ENCODE data around the gene EID1.

Gene EID1

DNA sequence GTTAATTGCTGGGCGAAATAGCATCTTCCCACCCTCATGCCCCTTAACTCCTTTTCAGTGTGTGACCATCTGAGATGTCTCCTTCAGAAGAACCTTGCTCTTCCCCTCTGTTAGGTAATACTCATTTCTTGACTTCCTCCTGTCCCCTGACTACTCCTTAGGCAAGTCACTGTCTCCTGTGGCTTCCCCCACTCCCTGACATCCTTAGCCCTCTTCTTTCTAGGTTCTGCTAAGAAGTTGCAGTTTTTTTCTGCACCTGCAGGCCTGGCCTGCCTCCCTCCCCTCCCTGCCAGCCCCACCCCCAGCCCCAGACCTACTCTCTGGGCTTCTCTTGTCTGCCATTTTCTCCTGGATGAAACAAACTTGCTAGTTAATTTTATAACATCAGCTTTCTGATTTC is 15.2 kb upstream of the EID1 start:
- Histone ChIP-seq H3K14ac (ENCODE audit: low read length) (no peak overlapping the region), H2BK120ac (ENCODE audit: low read depth, low read length) (no peak overlapping the region), H2BK15ac (ENCODE audit: low read length) (no peak overlapping the region), H3K79me1 (ENCODE audit: low read depth, low read length) (no peaks in the 10 kb centered on the region), H3K4me2 (ENCODE audit: insufficient read depth, low read length, poor library complexity, severe bottlenecking) (no peak overlapping the region), H3K4me3 (ENCODE audit: low read length in 2 of 2) (no peak overlapping the region), H3K9me3 (replicated peaks in 1 of 2; ENCODE audit: control insufficient read depth in 2 of 2, insufficient read depth in 1 of 2, low read depth in 1 of 2, low read length in 2 of 2) (no peaks in the 10 kb centered on the region), H3K36me3 (replicated peaks in 1 of 2; ENCODE audit: control insufficient read depth in 2 of 2, insufficient read depth in 2 of 2, low read length in 2 of 2) (no peaks in the 10 kb centered on the region), H3K18ac (ENCODE audit: low read length) (no peak overlapping the region), H4K8ac (ENCODE audit: low read depth, low read length) (no peak overlapping the region), H3K23ac (ENCODE audit: low read depth, low read length, poor library complexity) (no peak overlapping the region), H3K27ac (replicated peaks; ENCODE audit: low read length) (no peak overlapping the region), H2BK5ac (ENCODE audit: low read length) (no peak overlapping the region), H2BK12ac (ENCODE audit: low read length) (no peak overlapping the region), H3K4ac (ENCODE audit: low read length) (no peak overlapping the region), H2AFZ (ENCODE audit: low read length) (peak overlapping the region; percentile 77), H2AK5ac (ENCODE audit: low read depth, low read length) (no peak overlapping the region), H3K9ac (ENCODE audit: low read depth, low read length, poor library complexity) (no peak overlapping the region), H3K4me1 (ENCODE audit: control insufficient read depth in 2 of 2, insufficient read depth in 1 of 2, low read depth in 1 of 2, low read length in 2 of 2) (peaks cover 6 to 9% of the 10 kb centered on the region in 2 donors), H4K91ac (ENCODE audit: low read depth, low read length, poor library complexity) (no peak overlapping the region), H3K27me3 (ENCODE audit: control insufficient read depth in 3 of 3, insufficient read depth in 3 of 3, low read depth in 1 of 3, low read length in 3 of 3) (no peaks in the 10 kb centered on the region)
- DNase-seq (ENCODE audit: low spot score), result no peak
- no CpG with 5 or more reads among the region's 1 CpG for WGBS, 2 donors (ENCODE audit: extremely low coverage in 2 of 2, insufficient read length in 2 of 2, insufficient replicate concordance in 1 of 2)

GRCh38 chr15:48865370-48866079 is 12.4 kb upstream of the EID1 start:
- DNase-seq (ENCODE audit: low spot score), result no peak
- H3K23ac ChIP-seq (ENCODE audit: low read depth, low read length, poor library complexity), result no peak overlapping the region
- H3K27ac ChIP-seq (replicated peaks; ENCODE audit: low read length), result no peak overlapping the region
- H2AFZ ChIP-seq (ENCODE audit: low read length), result peak overlapping the region; percentile 41
- no peak overlapping the region for H2BK5ac ChIP-seq (ENCODE audit: low read length)
- H3K9me3 ChIP-seq (replicated peaks in 1 of 2; ENCODE audit: control insufficient read depth in 2 of 2, insufficient read depth in 1 of 2, low read depth in 1 of 2, low read length in 2 of 2), result no peaks in the 10 kb centered on the region
- no peak overlapping the region for H3K18ac ChIP-seq (ENCODE audit: low read length)
- no peaks in the 10 kb centered on the region for H3K27me3 ChIP-seq (ENCODE audit: control insufficient read depth in 3 of 3, insufficient read depth in 3 of 3, low read depth in 1 of 3, low read length in 3 of 3)
- H3K36me3 ChIP-seq (replicated peaks in 1 of 2; ENCODE audit: control insufficient read depth in 2 of 2, insufficient read depth in 2 of 2, low read length in 2 of 2), result no peaks in the 10 kb centered on the region
- H4K8ac ChIP-seq (ENCODE audit: low read depth, low read length), result no peak overlapping the region
- H2BK15ac ChIP-seq (ENCODE audit: low read length), result no peak overlapping the region
- H3K4me1 ChIP-seq (ENCODE audit: control insufficient read depth in 2 of 2, insufficient read depth in 1 of 2, low read depth in 1 of 2, low read length in 2 of 2), result peaks cover 7 to 9% of the 10 kb centered on the region in 2 donors
- no peak overlapping the region for H3K4me2 ChIP-seq (ENCODE audit: insufficient read depth, low read length, poor library complexity, severe bottlenecking)
- no peak overlapping the region for H2BK12ac ChIP-seq (ENCODE audit: low read length)
- no peaks in the 10 kb centered on the region for H3K79me1 ChIP-seq (ENCODE audit: low read depth, low read length)
- no peak overlapping the region for H2AK5ac ChIP-seq (ENCODE audit: low read depth, low read length)
- whole genome bisulfite sequencing, 2 donors (ENCODE audit: extremely low coverage in 2 of 2, insufficient read length in 2 of 2, insufficient replicate concordance in 1 of 2), result no CpG with 5 or more reads among the region's 3 CpGs
- no peak overlapping the region for H3K4me3 ChIP-seq (ENCODE audit: low read length in 2 of 2)
- H4K91ac ChIP-seq (ENCODE audit: low read depth, low read length, poor library complexity), result no peak overlapping the region
- no peak overlapping the region for H3K9ac ChIP-seq (ENCODE audit: low read depth, low read length, poor library complexity)
- H2BK120ac ChIP-seq (ENCODE audit: low read depth, low read length), result no peak overlapping the region
- no peak overlapping the region for H3K14ac ChIP-seq (ENCODE audit: low read length)
- no peak overlapping the region for H3K4ac ChIP-seq (ENCODE audit: low read length)

DNA sequence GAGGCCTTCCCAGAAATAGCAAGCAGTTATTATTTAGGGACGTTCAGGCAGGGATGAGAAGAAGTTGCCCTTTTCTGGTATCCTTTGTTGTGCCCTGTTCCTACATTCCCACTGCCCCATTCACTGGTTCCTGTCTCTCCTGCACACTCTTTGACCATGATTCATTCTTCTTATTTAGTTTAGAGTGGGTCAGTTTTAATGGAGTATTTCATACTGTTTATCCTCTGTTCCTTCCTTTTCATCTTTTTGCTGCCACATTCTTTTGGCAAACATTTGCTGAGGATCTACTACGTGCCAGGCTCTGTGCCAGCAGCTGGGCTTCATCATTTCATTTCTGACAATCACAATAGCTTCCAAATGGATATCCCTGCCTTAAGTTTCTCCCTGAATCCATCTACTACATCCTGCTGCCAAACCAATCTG is 11.8 kb upstream of the EID1 start:
- H2BK5ac ChIP-seq (ENCODE audit: low read length), result no peak overlapping the region
- H3K14ac ChIP-seq (ENCODE audit: low read length), result no peak overlapping the region
- H3K4me2 ChIP-seq (ENCODE audit: insufficient read depth, low read length, poor library complexity, severe bottlenecking), result no peak overlapping the region
- H3K36me3 ChIP-seq (replicated peaks in 1 of 2; ENCODE audit: control insufficient read depth in 2 of 2, insufficient read depth in 2 of 2, low read length in 2 of 2), result no peaks in the 10 kb centered on the region
- H3K4me3 ChIP-seq (ENCODE audit: low read length in 2 of 2), result no peak overlapping the region
- no peak overlapping the region for H4K91ac ChIP-seq (ENCODE audit: low read depth, low read length, poor library complexity)
- no peak overlapping the region for H2BK15ac ChIP-seq (ENCODE audit: low read length)
- no peak for DNase-seq (ENCODE audit: low spot score)
- peak overlapping the region; percentile 41 for H2AFZ ChIP-seq (ENCODE audit: low read length)
- no peak overlapping the region for H3K27ac ChIP-seq (replicated peaks; ENCODE audit: low read length)
- H3K9ac ChIP-seq (ENCODE audit: low read depth, low read length, poor library complexity), result no peak overlapping the region
- H3K9me3 ChIP-seq (replicated peaks in 1 of 2; ENCODE audit: control insufficient read depth in 2 of 2, insufficient read depth in 1 of 2, low read depth in 1 of 2, low read length in 2 of 2), result no peaks in the 10 kb centered on the region
- peaks cover 7 to 9% of the 10 kb centered on the region in 2 donors for H3K4me1 ChIP-seq (ENCODE audit: control insufficient read depth in 2 of 2, insufficient read depth in 1 of 2, low read depth in 1 of 2, low read length in 2 of 2)
- no CpG with 5 or more reads among the region's 2 CpGs for WGBS, 2 donors (ENCODE audit: extremely low coverage in 2 of 2, insufficient read length in 2 of 2, insufficient replicate concordance in 1 of 2)
- no peak overlapping the region for H2BK120ac ChIP-seq (ENCODE audit: low read depth, low read length)
- H4K8ac ChIP-seq (ENCODE audit: low read depth, low read length), result no peak overlapping the region
- no peak overlapping the region for H3K23ac ChIP-seq (ENCODE audit: low read depth, low read length, poor library complexity)
- H2AK5ac ChIP-seq (ENCODE audit: low read depth, low read length), result no peak overlapping the region
- no peak overlapping the region for H2BK12ac ChIP-seq (ENCODE audit: low read length)
- H3K18ac ChIP-seq (ENCODE audit: low read length), result no peak overlapping the region
- H3K27me3 ChIP-seq (ENCODE audit: control insufficient read depth in 3 of 3, insufficient read depth in 3 of 3, low read depth in 1 of 3, low read length in 3 of 3), result no peaks in the 10 kb centered on the region
- no peak overlapping the region for H3K4ac ChIP-seq (ENCODE audit: low read length)
- H3K79me1 ChIP-seq (ENCODE audit: low read depth, low read length), result no peaks in the 10 kb centered on the region

GRCh38 chr15:48868023-48868422 is 9.9 kb upstream of the EID1 start:
- H4K8ac ChIP-seq (ENCODE audit: low read depth, low read length), result no peak overlapping the region
- no peak overlapping the region for H2BK15ac ChIP-seq (ENCODE audit: low read length)
- H2AFZ ChIP-seq (ENCODE audit: low read length), result no peak overlapping the region
- no peak overlapping the region for H2BK120ac ChIP-seq (ENCODE audit: low read depth, low read length)
- H3K9ac ChIP-seq (ENCODE audit: low read depth, low read length, poor library complexity), result no peak overlapping the region
- H3K9me3 ChIP-seq (replicated peaks in 1 of 2; ENCODE audit: control insufficient read depth in 2 of 2, insufficient read depth in 1 of 2, low read depth in 1 of 2, low read length in 2 of 2), result no peaks in the 10 kb centered on the region
- H3K27me3 ChIP-seq (ENCODE audit: control insufficient read depth in 3 of 3, insufficient read depth in 3 of 3, low read depth in 1 of 3, low read length in 3 of 3), result no peaks in the 10 kb centered on the region
- no peak overlapping the region for H3K4me3 ChIP-seq (ENCODE audit: low read length in 2 of 2)
- no peaks in the 10 kb centered on the region for H3K79me1 ChIP-seq (ENCODE audit: low read depth, low read length)
- H2BK12ac ChIP-seq (ENCODE audit: low read length), result no peak overlapping the region
- no peak overlapping the region for H3K14ac ChIP-seq (ENCODE audit: low read length)
- H3K27ac ChIP-seq (replicated peaks; ENCODE audit: low read length), result no peak overlapping the region
- no peak overlapping the region for H2AK5ac ChIP-seq (ENCODE audit: low read depth, low read length)
- no peaks in the 10 kb centered on the region for H3K36me3 ChIP-seq (replicated peaks in 1 of 2; ENCODE audit: control insufficient read depth in 2 of 2, insufficient read depth in 2 of 2, low read length in 2 of 2)
- H3K4me2 ChIP-seq (ENCODE audit: insufficient read depth, low read length, poor library complexity, severe bottlenecking), result no peak overlapping the region
- H2BK5ac ChIP-seq (ENCODE audit: low read length), result no peak overlapping the region
- DNase-seq (ENCODE audit: low spot score), result no peak
- H3K4me1 ChIP-seq (ENCODE audit: control insufficient read depth in 2 of 2, insufficient read depth in 1 of 2, low read depth in 1 of 2, low read length in 2 of 2), result peaks cover 7 to 9% of the 10 kb centered on the region in 2 donors
- no peak overlapping the region for H3K4ac ChIP-seq (ENCODE audit: low read length)
- no peak overlapping the region for H4K91ac ChIP-seq (ENCODE audit: low read depth, low read length, poor library complexity)
- no peak overlapping the region for H3K18ac ChIP-seq (ENCODE audit: low read length)
- H3K23ac ChIP-seq (ENCODE audit: low read depth, low read length, poor library complexity), result no peak overlapping the region
